Loucy (cell line): ENCODE data around the gene KIF23.

ENCODE experiments used
- H2AFZ ChIP-seq: fragments of 200-600 bp; sonication (generic); 2 replicates; pipeline ENCODE4 v1.6.0; 2016; ENCODE audit warnings: antibody characterized with exemption, mild to moderate bottlenecking, low read length, moderate library complexity
- H3F3A ChIP-seq: fragments of 200-600 bp; 2 replicates; pipeline ENCODE4 v1.6.0; 2016; ENCODE audit warnings: antibody characterized with exemption, low read depth, mild to moderate bottlenecking
- H3K27me3 ChIP-seq: fragments of 200-600 bp; sonication (generic); 2 replicates; pipeline ENCODE4 v1.6.1; 2014; ENCODE audit warnings: low read length, mild to moderate bottlenecking; ENCODE audit not compliant: insufficient read depth, poor library complexity, severe bottlenecking
- H3K36me3 ChIP-seq: fragments of 200-600 bp; sonication (generic); 2 replicates; pipeline ENCODE4 v1.6.1; 2016; ENCODE audit warnings: low read length; ENCODE audit not compliant: insufficient read depth
- H3K4me1 ChIP-seq: fragments of 200-600 bp; sonication (generic); 2 replicates; pipeline ENCODE4 v1.5.1; 2014; ENCODE audit warnings: low read length, mild to moderate bottlenecking; ENCODE audit not compliant: insufficient read depth, poor library complexity, severe bottlenecking
- H3K4me2 ChIP-seq: fragments of 200-600 bp; sonication (generic); 2 replicates; pipeline ENCODE4 v1.6.0; 2014; ENCODE audit warnings: antibody characterized with exemption, low read length, low read depth, mild to moderate bottlenecking; ENCODE audit not compliant: poor library complexity, severe bottlenecking
- H3K4me3 ChIP-seq: fragments of 200-600 bp; sonication (generic); 2 replicates; pipeline ENCODE4 v1.5.1; 2014; ENCODE audit warnings: low read length, mild to moderate bottlenecking, mixed read lengths; ENCODE audit not compliant: poor library complexity, severe bottlenecking
- H3K79me2 ChIP-seq: fragments of 200-600 bp; sonication (generic); 2 replicates; pipeline ENCODE4 v1.6.1; 2014; ENCODE audit warnings: low read length; ENCODE audit not compliant: insufficient read depth
- H3K9ac ChIP-seq: fragments of 200-600 bp; sonication (generic); 2 replicates; pipeline ENCODE4 v1.6.0; 2014; ENCODE audit warnings: mild to moderate bottlenecking, low read depth, low read length, moderate library complexity; ENCODE audit not compliant: poor library complexity, severe bottlenecking
- H3K9me2 ChIP-seq: fragments of 200-600 bp; sonication (generic); replicated peaks from 2 replicates; pipeline ENCODE4 v1.6.1; 2016; ENCODE audit warnings: low read depth, low read length, mixed read lengths
- H3K9me3 ChIP-seq: fragments of 200-600 bp; sonication (generic); 2 replicates; pipeline ENCODE4 v1.6.1; 2014; ENCODE audit warnings: mild to moderate bottlenecking, antibody characterized with exemption, low read length, low read depth; ENCODE audit not compliant: insufficient read depth
- H4K20me1 ChIP-seq: fragments of 200-600 bp; sonication (generic); 2 replicates; pipeline ENCODE4 v1.6.0; 2014; ENCODE audit warnings: antibody characterized with exemption, low read length, mild to moderate bottlenecking; ENCODE audit not compliant: insufficient read depth, poor library complexity, severe bottlenecking
- EZH2phosphoT487 ChIP-seq: fragments of 200-600 bp; IDR thresholded peaks from 2 replicates; pipeline ENCODE4 v1.6.1; 2018; ENCODE audit warnings: antibody characterized with exemption, mild to moderate bottlenecking, moderate library complexity, borderline replicate concordance
- TF ChIP-seq, protein P1 (sequence below): fragments of 200-600 bp; sonication (generic); conservative IDR thresholded peaks from 2 replicates; pipeline ENCODE4 v1.5.1; 2014; ENCODE audit warnings: mild to moderate bottlenecking, antibody characterized with exemption, low read length

Gene KIF23

DNA sequence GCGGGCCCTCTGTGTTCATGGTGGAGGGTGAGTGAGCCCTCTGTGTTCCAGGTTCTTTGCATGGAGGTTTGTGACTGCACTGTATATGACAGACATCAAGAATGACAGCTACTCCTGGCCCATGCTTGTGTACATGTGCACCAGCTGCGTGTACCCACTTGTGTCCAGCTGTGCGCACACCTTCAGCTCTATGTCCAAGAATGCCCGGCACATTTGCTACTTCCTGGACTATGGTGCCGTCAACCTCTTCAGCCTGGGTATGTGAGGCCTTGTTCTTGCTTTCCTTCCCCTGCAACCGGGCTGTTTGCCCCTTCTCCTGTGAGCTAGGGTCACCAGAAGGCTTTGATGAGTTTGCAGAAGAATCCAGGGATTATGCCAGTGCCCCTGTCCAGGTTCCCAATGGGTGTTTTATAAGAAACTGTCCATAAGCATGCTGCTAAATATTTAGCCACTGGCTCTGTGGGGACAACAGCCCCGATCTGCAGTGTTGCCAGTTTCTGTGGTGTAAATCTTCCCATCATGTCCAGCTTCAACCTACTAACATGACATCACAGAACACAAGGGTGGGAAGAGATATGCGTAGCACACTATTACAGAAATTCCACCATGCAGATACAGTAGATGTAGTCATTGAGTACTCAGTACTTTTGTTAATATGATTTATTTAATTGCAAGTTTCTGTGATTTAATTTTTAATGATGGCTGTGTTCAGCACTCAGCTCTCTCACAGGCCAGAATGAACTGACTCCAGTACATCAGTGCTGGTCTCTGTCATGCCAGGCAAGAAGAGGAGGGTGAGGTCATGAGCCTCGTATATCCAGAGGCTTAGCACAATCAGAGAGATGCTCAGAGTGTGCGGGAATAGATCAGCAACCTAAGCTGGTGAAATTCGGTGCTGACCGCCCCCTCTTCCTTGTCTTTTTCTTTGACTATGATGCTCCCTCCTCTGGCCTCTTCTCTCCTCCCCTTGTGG lies 29.2 kb upstream of the KIF23 start:
- H3K4me2 ChIP-seq, result no peak overlapping the region
- no peaks in the 10 kb centered on the region for H3K79me2 ChIP-seq
- no peaks in the 10 kb centered on the region for H3K9me3 ChIP-seq
- no peaks in the 10 kb centered on the region for H3K4me1 ChIP-seq
- H3K36me3 ChIP-seq, result no peaks in the 10 kb centered on the region
- no peaks in the 10 kb centered on the region for H4K20me1 ChIP-seq
- H3F3A ChIP-seq, result no peaks in the 10 kb centered on the region
- no peak overlapping the region for H3K4me3 ChIP-seq
- no peaks in the 10 kb centered on the region for H3K9me2 ChIP-seq
- no peak overlapping the region for H2AFZ ChIP-seq
- TF ChIP-seq EZH2phosphoT487, result no peak
- TF ChIP-seq, protein P1, sequence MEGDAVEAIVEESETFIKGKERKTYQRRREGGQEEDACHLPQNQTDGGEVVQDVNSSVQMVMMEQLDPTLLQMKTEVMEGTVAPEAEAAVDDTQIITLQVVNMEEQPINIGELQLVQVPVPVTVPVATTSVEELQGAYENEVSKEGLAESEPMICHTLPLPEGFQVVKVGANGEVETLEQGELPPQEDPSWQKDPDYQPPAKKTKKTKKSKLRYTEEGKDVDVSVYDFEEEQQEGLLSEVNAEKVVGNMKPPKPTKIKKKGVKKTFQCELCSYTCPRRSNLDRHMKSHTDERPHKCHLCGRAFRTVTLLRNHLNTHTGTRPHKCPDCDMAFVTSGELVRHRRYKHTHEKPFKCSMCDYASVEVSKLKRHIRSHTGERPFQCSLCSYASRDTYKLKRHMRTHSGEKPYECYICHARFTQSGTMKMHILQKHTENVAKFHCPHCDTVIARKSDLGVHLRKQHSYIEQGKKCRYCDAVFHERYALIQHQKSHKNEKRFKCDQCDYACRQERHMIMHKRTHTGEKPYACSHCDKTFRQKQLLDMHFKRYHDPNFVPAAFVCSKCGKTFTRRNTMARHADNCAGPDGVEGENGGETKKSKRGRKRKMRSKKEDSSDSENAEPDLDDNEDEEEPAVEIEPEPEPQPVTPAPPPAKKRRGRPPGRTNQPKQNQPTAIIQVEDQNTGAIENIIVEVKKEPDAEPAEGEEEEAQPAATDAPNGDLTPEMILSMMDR, result no peak
- H3K9ac ChIP-seq, result no peak overlapping the region
- no peaks in the 10 kb centered on the region for H3K27me3 ChIP-seq

DNA sequence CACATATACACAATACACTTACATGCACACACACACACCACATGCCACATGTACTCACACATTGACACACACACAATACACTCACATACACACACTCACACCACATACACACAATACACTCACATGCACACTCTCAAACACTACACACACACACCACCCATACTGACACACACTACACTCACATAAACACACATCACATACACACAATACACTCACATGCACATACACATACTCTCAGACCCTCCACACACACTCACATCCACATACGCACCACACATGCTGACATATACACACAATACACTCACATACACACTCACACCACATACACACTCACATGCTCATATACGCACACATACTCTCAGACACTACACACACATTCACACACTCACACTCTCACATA lies 28.3 kb upstream of the KIF23 start:
- Histone ChIP-seq H3K4me3 (no peak overlapping the region), H3K4me1 (no peaks in the 10 kb centered on the region), H3F3A (no peaks in the 10 kb centered on the region), H2AFZ (no peak overlapping the region), H3K9me3 (no peaks in the 10 kb centered on the region), H3K4me2 (no peak overlapping the region), H3K27me3 (no peaks in the 10 kb centered on the region), H3K79me2 (no peaks in the 10 kb centered on the region), H4K20me1 (no peaks in the 10 kb centered on the region), H3K9me2 (no peaks in the 10 kb centered on the region), H3K36me3 (no peaks in the 10 kb centered on the region), H3K9ac (no peak overlapping the region)
- no peak for TF ChIP-seq EZH2phosphoT487
- TF ChIP-seq, protein P1, result no peak

DNA sequence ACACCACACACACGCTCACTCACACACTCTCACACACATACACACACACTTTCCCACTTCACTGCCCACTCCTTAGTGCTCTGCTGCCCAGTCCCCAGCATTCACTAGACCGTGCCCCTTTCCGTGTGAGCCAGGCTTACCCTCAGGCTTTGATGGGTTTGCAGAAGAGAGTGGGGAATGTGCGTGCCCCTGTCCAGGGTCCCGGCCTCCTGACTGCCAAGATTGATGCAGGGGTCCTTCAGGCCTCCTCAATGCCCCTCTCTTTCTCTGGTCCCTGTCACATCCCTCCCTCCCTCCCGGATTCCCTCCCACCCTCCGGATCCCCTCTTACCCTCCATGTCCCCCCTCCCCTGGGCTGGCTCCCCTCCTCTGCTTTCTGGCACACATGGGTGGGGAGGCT lies 27.9 kb upstream of the KIF23 start:
- Histone ChIP-seq H3K27me3 (no peaks in the 10 kb centered on the region), H3K79me2 (no peaks in the 10 kb centered on the region), H3K4me2 (no peak overlapping the region), H3K9me2 (no peaks in the 10 kb centered on the region), H2AFZ (no peak overlapping the region), H3K9me3 (no peaks in the 10 kb centered on the region), H3F3A (no peaks in the 10 kb centered on the region), H3K36me3 (no peaks in the 10 kb centered on the region), H3K4me1 (no peaks in the 10 kb centered on the region), H3K4me3 (no peak overlapping the region), H4K20me1 (no peaks in the 10 kb centered on the region), H3K9ac (no peak overlapping the region)
- no peak for TF ChIP-seq EZH2phosphoT487
- TF ChIP-seq, protein P1, result no peak
